ENCODE data around the gene MAST1.
"Not testable (repeated sequence)": the region's sequence is repeated elsewhere in the genome, so short reads cannot be mapped to it uniquely, and the experiment has no call there.

The MAST1 gene

DNA sequence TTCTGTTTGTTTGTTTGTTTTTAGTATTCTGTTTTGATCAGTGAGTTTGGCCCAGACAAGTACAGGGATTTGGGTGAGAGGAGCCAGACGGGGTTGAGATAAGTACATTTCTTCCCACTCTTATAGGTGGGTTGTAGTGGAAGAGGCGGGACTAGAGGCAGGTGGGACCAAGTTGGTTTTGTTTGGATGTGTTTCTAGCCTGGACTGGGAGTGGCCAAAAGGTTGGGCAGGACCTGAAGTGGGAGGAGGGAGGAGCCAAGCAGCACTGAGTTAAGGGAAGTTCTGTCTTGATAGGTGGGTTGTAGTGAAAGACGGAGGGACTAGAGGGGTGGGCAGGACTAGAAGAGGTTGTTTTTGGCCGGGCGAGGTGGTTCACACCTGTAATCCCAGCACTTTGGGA lies 33.9 kb downstream of the MAST1 start:
- DNase-seq (ENCODE audit: low spot score), result no peak

DNA sequence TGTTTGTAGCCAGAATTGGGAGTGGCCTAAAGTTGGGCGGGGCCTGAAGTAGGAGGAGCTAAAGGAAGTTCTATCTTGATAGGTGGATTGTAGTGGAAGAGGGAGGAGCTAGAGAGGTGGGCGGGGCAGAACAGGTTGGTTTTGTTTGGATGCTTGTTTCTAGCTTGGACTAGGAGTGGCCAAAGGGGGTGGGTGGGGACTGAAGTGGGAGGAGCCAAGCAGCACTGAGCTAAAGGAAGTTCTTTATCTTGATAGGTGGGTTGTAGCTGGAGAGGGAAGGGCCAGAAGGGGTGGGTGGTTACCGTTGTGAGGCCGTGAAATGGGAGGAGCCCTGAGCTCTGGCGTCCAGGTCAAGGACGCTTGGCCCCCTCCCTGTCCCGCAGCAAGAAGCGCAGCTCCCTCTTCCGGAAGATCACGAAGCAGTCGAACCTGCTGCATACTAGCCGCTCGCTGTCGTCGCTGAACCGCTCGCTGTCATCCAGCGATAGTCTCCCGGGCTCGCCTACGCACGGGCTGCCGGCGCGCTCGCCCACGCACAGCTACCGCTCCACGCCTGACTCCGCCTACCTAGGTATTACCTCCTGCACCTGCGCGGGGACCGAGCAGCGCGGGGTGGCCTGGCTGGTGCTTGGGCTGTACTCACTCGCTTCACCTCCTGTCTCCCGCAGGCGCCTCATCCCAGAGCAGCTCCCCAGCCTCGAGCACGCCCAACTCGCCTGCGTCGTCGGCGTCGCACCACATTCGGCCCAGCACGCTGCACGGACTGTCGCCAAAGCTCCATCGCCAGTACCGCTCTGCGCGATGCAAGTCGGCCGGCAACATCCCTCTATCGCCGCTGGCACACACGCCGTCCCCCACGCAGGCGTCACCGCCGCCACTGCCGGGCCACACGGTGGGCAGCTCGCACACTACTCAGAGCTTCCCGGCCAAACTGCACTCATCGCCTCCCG lies 34.9 kb downstream of the MAST1 start:
- DNase-seq (ENCODE audit: low spot score), result peak; percentile 55

DNA sequence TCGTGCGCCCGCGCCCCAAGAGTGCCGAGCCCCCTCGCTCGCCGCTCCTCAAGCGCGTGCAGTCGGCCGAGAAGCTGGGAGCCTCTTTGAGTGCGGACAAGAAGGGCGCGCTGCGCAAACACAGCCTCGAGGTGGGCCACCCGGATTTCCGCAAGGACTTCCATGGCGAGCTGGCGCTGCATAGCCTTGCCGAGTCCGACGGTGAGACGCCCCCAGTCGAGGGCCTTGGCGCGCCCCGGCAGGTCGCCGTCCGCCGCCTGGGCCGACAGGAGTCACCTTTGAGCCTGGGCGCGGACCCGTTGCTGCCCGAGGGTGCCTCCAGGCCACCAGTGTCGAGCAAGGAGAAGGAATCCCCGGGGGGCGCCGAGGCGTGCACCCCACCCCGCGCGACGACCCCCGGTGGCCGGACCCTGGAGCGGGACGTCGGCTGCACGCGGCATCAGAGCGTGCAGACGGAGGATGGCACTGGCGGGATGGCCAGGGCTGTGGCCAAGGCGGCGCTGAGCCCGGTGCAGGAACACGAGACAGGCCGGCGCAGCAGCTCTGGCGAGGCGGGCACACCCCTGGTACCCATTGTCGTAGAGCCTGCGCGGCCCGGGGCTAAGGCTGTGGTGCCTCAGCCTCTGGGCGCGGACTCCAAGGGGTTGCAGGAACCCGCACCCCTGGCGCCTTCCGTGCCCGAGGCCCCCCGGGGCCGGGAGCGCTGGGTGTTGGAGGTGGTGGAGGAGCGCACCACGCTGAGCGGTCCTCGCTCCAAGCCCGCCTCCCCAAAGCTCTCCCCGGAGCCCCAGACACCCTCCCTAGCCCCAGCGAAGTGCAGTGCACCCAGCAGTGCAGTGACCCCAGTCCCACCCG lies 35.8 kb downstream of the MAST1 start:
- no peak for DNase-seq (ENCODE audit: low spot score)

DNA sequence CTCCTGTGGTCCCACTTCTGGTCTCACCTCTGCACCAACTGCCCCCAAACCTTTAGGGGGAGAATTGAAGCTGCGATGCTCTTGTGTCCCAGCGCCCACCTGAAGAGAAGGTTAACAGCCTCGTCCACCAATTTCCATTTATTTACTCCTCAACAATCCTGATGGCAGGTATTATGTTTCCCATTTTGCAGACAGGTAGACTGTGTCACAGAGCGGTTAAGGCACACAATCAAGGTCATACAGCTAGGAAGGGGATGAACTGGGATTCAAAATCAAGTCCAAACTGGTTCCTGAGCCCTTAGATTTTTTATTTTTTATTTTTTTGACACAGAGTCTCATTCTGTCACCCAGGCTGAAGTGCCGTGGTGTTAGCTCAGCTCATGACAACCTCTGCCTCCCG lies 36.8 kb downstream of the MAST1 start:
- no peak for DNase-seq (ENCODE audit: low spot score)

DNA sequence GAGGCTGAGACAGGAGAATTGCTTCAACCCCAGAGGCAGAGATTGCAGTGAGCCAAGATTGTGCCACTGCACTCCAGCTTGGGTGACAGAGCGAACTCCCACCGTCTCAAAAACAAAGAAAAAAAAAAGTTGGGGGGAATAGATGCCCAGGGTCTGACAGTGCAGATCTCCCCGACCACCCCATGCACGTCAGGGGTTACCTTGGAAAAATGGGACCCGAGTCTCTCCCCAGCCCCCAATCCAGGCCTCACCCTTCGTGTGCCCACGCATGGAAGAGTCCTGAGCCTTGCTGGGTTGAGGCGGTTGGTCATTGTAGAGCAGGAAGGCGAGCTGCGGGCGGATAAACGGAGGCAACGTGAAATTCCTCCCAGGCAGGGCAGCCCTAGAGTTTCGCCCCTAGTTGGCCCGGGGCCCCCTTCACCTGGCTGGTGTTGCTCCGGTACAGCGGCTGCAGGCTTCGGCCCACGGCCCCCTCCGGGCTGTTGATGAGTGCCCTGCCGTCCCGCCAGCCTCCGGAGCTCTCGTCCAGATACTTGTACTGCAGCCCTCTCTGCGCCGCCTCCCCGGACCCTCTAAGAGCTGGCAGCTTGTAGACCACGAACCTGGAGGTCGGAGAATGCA lies 42.3 kb downstream of the MAST1 start:
- DNase-seq (ENCODE audit: low spot score), result no peak

DNA sequence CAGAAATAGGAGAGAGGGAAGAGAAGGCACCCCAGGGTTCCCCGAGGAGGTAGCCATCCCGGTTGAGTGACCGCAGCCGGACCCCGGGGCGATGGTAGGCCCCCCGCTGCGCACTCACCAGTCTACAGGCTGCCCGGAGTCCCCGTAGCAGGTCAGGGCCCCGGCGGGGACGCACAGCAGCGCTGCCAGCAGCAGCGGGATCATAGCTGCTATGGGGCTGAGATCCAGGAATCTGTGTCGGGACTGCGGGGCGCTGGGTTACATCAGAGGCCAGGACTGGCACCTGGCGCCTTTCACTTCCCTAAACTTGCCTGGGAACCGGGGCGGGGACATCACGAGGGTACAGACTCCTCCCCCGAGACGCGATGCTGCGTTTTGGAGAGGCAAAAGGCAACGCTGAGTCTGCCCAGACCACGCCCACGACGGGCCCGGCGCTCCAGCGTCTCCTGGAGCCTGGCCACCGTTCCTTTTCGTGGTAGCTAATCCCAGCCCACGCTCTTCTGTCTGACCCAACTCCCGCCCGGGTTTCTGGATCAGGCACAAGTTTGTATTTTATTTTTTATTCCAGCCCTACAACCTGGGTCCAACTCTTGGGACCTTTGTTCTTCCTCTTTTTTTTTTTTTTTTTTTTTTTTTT lies 43.0 kb downstream of the MAST1 start, which contains the start of gene DNASE2:
TSS of gene DNASE2 (minus strand) at position 278 of the 637 bp plus-strand sequence. CDS start at position 204, 74 bp downstream.
- DNase-seq (ENCODE audit: low spot score), result peak; percentile 87

DNA sequence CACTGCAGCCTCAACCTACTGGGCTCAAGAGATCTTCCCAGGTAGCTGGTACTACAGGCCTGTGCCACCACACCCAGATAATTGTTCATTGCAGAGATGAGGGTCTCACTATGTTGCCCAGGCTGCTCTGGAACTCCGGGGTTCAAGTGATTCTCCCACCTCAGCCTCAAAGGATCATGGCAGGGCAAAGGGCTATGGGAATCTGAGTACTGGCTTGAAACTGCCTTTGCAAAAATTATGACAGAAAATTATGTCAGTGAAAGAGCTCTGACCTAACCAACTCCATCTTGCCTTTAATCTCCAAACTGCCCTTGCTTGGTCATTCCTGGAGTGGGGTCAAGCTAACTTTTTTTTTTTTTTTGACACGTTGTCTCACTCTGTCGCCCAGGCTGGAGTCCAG lies 44.3 kb downstream of the MAST1 start:
- no peak for DNase-seq (ENCODE audit: low spot score)

DNA sequence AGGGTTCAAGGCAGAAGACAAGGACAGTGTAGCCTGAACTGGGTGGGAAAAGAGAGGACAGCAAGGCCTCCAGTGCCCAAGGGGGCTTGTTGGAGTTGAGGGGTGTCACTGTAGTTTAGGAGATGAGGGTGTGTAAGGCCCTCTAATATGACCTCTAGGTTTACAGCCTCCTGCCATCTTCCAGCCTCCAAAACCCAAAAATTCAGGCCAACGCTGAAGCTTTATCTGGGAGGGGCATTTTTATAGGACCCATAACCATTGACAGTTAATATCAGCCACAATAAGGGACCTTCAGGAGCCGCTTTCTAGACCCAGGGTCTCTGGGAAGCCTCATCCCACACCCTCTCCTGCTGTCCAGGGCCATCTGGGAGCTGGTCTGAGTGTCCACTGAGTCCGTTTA lies 45.9 kb downstream of the MAST1 start:
- no peak for DNase-seq (ENCODE audit: low spot score)

DNA sequence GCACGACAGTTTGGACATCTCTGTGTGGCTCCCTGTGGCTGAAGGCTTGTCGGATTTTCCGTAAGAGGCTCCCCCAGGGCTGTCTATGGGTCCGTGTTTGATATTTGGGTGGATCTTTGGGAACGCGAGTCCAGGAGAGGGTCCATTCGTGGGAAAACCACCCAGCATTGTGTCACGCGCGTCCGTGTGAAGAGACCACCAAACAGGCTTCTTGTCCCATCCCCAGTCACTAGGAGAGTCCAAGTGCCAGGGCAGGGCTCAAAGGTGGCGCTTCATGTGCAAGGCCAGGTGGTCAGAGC lies 46.3 kb downstream of the MAST1 start:
- no peak for DNase-seq (ENCODE audit: low spot score)

DNA sequence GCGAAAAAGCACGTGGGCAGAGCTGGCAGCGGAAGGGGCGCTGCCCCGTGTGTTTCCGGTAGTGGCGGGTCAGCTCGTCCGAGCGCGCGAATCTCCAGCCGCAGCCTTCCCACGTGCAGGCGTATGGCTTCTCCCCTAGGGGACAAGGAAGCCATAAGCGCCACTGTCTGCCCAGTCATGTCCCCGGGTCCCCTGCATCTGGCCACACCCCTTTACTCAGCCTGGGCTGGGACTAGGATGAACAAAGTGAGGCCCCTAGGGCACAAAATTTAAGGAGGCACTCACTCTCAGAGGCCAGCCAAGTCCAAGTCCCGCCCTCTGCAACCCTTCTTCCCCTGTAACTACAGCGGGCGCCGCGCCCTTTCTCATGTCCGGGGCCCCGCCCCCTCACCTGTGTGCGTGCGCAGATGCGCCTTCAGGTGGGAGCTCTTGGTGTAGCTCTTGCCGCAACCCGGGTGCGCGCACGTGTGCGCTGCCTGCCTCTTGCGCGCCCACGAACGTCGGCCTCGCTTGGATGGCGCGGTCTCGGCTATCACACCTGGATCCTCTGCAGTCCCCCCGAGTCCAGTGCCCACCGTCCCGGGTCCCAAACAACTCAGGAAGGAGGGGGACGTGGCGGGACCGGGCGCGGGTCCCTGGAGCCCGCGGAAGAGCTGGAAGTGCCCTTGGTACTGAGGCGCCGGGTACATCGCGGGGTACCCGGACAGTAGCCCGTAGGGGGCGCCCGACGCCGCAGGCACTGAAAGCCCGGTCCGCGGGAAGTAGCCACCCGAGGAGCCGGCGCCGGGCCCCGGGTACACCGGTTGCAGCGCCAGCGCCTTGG lies 46.8 kb downstream of the MAST1 start:
- DNase-seq (ENCODE audit: low spot score), result peak; percentile 90

DNA sequence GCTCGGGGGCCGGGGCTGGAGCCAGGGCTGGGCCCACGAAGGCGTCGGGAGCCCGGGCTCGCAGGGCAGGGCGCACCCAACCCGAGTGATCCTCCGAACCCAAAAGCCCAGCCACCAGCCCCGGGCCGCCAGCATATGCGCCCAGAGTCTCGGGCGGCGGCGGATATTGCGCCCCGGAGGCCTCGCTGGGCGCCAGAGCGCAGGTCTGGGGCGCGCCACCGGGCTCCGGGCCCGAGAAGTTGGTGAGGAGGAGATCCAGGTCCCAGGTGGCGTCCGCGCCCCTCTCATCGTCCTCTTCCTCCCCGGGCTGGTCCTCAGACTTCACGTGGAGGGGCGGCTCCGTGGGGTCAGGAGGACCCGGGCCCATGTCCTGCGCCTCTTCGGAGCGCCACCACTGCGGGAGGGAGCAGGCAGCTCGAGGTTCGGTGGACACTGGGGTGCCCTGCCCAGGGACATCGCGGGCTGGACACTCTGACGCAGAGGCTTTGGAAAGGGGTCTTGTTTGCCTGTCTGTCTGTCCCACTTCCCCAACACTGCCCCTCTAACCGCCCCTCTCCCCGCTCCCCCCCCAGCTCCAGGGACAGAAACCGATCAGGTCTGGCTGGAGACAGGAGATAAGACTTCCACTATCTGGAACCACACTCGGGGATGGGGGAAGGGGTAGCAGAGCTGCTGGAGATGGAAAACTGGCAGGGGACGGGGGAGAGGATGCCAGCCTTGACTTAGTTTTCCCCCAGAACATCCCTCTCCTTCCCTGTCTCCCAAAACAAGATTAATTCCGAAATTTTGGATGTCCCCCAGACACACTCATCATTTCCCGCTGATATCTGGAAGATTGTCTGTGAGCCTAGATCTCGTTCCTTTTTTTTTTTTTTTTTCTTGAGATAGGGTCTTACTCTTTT lies 47.7 kb downstream of the MAST1 start:
- DNase-seq (ENCODE audit: low spot score), result no peak

DNA sequence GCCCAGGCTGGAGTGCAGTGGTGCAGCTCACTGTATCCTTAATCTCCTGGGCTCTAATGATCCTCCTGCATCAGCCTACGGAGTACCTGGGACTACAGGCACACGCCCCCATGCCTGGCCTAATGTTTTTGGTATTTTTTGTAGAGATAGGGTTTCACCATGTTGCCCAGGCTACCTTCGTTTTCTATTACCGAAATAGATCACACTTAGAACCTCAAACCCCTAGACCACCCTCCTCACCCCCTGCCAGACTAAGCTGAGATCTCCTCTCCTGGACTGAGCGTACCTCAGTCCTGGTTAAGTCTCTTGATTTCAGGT lies 48.3 kb downstream of the MAST1 start:
- no peak for DNase-seq (ENCODE audit: low spot score)

DNA sequence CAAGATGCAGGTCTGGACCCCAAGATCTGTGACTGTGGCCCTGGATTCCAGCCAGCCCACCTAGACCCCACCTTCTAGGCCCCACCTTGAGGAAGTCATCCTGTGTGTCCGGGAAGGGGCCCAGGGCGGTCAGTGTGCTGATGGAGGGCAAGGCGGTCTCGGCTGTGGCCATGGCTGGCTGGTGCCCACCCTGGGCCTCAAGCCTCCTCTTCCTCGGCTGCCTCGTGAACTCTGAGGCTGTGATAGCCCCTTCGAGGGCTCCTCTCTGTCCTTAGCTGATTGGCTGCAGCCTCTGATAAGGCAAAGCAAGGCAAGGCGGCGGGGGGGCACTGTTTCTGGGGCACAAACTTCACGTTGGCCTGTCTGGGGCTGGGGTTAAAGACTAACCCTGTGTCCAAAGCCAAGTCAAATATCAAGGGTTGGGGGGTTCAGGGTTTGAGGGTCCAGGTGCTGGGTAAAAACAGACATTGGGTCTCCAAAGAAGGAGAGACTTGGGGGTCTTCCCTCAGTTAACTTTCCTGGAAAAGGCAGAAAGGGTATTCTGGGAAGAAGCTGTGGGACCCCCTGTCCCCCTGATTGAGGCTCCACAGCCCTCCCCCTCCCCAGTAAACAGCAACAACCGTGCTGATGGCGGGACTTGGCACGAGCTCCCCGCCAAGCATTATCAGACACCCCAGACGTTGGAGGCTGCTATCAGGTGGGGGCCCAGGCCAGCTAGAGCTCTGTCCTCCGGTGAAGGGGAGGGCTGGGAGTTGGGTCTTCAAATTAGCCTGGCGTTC lies 48.8 kb downstream of the MAST1 start, which contains the start of gene KLF1:
TSS of gene KLF1 (minus strand) at position 233 of the 779 bp plus-strand sequence. CDS start at position 172, 61 bp downstream.
- no peak for DNase-seq (ENCODE audit: low spot score)

DNA sequence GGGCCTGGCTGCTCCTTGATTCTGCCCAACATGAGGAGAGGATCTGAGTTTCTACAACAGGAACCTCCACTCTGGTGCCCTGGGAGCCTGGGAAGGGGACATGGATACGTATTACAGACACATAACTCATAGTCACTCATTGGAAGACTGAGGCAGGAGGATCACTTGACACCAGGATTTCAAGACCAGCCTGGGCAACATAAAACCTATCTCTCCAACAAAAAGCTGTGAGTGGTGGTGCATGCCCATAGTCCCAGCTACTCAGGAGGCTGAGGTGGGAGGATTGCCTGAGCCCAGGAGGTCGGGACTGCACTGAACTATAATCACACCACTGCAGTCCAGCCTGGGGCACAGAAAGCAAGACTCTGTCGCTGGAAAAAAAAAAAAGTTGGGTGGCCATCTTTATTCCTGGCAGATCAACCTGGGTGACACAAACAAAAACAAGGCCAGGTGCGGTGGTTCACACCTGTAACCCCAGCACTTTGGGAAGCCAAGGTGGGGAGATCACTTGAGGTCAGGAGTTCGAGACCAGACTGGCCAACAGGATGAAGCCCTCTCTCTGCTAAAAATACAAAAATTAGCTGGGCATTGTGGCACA lies 49.8 kb downstream of the MAST1 start:
- no peak for DNase-seq (ENCODE audit: low spot score)

DNA sequence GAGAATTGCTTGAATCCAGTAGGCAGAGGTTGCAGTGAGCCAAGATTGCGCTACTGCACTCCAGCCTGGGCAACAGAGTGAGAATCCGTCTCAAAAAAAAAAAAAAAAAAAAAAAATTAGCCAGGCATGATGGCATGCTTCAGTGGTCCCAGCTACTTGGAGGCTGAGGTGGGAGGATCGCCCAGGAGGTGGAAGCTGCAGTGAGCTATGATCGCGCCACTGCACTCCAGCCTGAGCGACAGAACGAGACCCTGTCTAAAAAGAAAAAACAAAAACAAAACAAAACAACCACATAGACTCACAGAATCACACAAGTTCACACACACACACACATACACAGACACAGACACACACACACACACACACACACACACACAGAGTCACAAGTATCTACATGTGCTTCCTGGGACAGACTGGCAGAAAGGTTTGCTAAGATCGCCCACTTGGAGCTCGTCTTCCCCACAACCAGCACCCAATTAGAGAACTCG lies 52.0 kb downstream of the MAST1 start:
- not testable (repeated sequence) for DNase-seq (ENCODE audit: low spot score)

DNA sequence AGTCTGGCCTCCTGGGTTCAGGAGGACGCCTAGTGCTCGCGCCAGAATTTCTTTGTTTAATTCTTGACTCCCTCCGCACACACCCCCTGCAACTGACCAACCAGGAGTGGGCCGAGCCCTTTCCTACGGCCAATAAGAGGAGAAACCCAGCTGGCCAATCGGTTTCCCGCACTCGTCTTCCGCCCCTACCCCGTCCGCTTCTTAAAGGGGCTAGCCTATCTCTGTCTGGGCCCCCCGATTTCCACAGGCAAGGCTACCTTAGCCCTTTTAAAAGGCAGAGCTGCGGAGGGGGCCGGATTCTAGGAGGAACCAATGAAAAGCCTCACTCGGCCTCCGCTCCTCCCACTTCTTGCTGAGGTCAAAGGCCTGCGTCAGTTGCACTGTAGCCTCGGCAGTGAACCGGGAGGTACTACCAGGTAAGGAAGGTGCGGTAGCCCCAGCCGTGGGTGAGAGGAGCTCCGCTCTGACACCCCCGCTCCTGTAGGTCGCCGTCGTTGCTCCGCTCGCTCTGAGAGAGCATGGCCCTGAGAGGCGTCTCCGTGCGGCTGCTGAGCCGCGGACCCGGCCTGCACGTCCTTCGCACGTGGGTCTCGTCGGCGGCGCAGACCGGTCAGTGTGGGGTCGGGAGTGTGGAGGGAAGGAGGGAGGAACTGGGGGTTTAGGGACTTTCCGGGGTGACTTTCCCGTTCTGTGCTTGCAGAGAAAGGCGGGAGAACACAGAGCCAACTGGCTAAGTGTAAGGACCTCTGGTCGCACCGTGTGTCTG lies 52.7 kb downstream of the MAST1 start, which contains the start of gene GCDH:
TSS of gene GCDH (plus strand) at position 374 of the 766 bp plus-strand sequence. CDS start at position 519, 145 bp downstream.
- peak; percentile 97 for DNase-seq (ENCODE audit: low spot score)

DNA sequence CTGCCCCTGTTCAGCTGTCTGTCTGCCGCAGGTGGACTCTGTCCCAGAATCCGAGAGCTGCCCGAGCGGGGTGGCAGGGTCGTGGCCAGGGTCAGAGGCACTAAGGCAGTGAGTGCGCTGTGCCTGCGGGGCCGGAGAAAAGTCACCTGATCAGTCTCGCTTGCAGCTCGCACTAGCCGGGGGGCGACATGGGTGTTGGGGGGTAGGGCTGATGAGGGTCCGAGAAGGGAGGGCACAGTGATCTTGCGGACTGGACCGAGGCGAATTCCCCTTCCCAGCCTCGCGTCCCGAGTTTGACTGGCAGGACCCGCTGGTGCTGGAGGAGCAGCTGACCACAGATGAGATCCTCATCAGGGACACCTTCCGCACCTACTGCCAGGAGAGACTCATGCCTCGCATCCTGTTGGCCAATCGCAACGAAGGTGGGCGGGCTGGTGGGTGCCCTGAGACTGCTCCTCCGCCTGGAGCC lies 53.3 kb downstream of the MAST1 start:
- DNase-seq (ENCODE audit: low spot score), result no peak

DNA sequence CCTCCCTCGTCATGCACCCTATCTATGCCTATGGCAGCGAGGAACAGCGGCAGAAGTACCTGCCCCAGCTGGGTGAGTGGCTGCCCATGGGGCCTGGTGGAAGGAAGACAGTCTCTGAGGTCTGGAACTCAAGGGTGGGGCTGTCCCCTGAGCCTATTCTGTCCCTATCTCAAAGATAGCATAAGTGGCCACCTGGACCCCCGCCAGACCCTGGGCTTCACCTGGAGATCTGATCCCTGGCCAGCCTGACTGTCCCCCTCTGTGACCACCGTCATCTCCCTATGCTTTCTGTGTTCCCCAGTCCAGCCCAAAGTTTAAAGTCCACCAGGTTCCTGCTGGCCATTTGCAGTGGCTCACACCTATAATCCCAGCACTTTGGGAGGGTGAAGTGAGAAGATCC lies 55.3 kb downstream of the MAST1 start:
- DNase-seq (ENCODE audit: low spot score), result no peak

Data from CD4-positive, alpha-beta T cell treated with Interleukin-15 for 4 hours (primary cell).